NCI-H187 treated with DMSO at 0.1 percent for 48 hours (cell line): ENCODE data around the gene PNPLA6.

Source experiments
- DNase-seq: peaks from one replicate; lab custom pipeline; 2025; lab: John Stamatoyannopoulos, UW

PNPLA6 gene

DNA sequence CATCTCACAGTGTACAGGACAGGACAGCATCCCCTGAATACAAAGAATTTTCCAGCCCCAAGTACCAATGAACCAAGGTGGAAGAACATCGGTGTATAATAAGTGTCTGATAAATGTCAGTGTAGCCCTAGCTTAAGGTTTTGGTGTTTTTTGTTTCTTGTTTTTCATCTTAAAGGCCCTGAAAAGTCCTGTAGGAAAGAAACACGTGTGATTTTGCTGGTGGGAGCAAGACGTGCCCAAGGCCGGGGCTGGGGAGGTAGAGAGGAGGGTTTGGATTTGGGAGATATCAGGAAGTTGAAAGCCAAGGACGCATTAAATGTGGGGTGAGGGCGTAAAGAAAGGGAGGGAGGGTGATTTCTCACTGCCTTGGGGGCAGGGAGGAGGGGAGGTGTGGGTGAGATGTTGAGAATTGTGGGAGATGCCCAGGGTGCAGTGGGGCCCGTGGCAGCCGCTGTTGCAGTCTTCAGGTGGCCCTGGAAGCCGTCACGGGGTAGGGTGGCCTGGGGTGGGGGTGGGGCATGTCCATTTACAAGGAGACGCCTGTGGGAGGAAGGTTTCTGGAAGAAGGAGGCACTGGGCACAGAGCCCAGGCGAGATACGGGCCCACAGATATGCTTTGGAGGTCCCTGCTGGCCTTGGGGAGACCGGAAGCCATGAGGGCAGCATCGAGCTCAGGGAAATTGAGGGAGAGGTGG lies 66.9 kb downstream of the PNPLA6 start:
- DNase-seq = no peak

DNA sequence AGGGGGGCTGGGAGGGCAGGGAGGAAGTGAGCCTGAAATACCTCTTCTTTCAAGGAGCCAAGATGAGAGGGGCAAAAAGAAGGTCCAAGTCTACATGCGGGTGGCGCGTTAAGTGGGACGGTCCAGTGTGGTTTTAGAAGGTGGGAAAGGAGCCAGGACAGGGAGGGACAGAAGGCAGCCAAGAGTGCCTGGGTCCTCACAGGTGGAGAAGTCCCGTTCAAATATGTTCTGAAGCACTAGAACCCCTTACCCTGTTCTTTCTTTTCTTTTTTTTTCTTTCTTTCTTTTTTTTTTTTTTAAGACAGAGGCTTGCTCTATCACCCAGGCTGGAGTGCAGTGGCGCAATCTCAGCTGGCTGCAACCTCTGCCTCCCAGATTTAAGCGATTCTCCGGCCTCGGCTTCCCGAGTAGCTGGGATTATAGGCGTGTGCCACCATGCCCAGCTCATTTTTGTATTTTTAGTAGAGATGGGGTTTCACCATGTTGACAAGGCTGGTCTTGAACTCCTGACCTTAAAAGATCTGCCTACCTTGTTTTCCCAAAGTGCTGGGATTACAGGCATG lies 67.5 kb downstream of the PNPLA6 start:
- DNase-seq = no peak

DNA sequence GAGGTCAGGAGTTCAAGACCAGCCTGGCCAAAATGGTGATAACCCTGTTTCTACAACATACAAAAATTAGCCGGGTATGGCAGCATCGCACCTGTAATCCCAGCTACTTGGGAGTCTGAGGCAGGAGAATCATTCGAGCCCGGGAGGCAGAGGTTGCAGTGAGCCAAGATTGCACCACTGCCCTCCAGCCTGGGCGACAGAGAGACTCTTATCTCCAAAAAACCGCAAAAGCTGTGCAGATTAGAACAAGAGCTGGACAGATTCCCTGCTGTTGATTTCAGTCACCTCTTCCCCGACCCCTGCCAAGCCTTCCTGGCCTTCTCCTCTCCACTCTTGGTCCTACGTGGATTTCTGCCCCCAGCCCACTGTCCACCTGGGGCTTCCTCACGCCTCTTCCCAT lies 68.4 kb downstream of the PNPLA6 start:
- DNase-seq = no peak

DNA sequence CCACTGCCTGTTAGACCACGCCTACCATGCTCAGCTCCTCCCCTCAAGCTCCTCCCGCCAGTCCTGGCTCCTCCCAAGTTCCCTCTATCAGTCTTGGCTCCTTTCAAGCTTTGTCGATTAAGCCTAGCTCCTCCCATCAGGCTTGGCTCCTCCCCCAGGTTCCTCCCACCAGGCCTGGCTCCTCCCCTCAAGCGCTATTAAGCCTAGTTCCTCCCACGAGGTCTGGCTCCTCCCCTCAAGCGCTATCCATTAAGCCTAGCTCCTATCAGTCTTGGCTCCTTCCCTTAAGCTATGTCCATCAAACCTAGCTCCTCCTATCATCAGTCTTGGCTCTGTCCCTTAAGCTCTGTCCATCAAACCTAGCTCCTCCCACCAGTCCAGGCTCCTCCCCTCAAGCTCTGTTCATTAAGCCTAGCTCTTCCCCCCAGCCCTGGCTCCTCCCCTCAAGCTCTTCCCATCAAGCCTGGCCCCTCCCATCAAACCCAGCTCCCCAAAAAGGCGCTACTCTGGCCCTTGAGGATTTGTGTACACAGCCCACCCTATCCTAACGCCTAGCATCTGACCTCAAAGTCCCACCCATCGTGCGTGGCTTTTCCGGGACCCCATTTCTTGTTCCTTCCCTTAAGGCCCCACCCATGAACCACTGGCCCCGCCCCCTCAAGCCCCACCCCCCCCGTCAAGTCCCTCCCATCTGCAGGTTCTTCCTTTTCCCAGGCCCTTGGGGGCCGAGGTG lies 70.1 kb downstream of the PNPLA6 start:
- DNase-seq = no peak

DNA sequence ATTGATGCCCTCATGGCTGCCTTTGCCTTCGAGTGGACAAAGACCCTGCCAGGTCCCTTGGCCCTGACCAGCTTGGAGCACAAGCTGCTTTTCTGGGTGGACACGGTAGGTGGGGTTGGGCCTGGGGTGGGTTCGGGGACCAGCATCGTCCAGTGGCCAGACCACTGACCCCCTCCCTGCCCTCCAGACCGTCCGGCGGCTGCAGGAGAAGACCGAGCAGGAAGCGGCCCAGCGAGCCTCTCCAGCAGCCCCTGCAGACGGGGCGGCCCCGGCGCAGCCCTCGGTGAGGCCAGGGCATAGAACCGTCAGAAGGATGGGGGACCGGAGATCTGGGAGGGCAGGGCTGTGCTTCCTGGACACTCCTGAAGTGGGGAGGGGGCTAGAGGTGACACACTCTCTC lies 70.8 kb downstream of the PNPLA6 start:
- no peak for DNase-seq

DNA sequence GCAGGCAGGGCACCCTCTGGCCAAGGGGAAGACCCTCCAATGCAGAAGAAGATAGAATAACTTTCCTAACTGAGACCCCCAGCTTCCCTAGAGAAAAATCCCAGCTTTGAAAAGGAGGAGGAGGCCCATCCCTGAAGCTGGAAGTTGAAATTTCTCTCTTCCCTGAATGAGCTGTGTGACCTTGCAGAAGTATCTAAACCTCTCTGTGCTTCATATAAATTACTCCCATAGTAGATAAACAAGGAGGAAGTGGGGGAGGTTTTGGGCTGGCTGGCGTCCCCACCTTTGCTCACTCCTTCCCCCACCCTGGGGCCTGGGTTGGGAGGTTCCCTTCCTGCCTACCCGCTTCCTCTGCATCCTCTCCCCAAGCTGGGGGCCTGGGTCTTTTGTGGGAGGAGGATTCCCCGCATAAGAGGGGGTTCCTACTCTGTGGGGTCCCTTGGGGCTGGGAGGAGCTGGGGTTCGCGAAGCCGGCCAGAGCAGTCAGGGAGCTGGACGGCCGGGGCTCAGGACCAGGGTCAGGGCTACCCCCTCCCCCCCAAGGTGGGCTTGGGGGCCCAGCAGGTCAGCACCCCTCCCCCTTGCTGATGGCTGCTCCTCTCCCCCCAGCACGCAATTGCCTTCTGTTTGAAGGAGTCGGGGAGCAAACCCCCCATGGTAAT lies 71.8 kb downstream of the PNPLA6 start:
- DNase-seq = no peak

DNA sequence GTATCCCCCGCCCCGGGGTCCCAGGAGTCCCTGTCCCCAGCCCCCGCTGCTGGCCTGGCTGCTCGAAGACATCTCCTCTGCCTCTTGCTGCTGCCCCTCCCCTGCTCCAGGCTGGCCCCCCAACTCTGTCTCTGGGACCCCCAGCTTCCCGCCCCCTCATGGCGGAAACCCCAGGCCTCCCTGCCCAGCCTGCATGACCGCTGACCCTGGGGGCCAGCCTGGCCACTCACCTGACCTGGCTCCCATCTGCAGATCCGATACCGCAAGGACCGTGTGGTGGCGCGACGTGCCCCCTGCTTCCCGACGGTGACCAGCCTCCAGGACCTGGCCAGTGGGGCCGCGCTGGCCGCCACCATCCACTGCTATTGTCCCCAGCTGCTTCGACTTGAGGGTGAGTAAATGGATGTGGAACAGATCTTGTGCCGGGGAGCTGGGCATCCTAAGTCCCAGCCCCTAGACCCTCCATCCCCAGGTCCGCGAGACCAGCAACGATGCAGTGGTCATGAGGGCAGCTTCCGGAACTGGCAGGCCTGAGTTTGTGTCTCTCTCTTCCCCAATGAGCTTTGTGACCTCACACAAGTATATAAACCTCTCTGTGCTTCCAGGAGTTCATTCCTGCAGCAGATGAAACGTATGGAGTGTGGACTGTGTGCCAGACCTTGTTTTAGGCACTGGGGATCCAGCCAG lies 72.5 kb downstream of the PNPLA6 start:
- no peak for DNase-seq

DNA sequence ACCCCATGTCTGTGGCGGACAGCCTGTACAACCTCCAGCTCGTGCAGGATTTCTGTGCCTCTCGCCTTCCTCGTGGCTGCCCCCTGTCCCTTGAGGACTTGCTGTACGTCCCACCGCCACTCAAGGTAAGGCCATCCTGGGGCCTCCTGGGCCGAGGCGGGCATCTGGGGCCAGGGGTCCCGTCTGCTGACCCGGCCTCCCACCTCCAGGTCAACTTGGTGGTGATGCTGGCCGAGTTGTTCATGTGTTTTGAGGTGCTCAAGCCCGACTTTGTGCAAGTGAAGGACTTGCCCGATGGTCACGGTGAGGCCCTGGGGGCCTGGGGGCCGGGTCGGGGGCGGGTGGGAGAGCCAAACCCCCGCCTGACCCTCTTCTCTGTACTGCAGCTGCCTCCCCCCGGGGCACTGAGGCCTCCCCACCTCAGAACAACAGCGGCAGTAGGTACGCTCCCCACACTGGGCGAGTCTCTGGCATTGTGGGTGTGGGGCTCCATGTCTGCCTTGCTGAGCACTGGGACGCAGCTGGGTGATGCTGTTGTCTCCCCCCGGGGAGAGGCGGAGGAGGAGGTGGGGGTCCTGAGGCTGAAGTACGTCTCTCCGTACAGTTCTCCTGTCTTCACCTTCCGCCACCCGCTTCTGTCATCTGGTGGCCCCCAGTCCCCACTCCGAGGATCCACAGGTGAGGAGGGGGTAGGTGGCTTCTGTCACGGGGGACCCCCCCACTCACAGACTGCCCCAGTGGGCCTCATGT lies 75.1 kb downstream of the PNPLA6 start:
- no peak for DNase-seq
